ENCODE measurements around the gene POGK. TPM values are rescaled to one million over a fixed set of nuclear protein-coding genes. Genes with fewer than 3 reads are reported as not detected.
"Not testable (repeated sequence)": the region's sequence is repeated elsewhere in the genome, so short reads cannot be mapped to it uniquely, and the experiment has no call there.

POGK gene
- total RNA-seq, 1 donor from 2014 or later: 14.1 TPM

GRCh38 chr1:166857995-166858394 lies 18.7 kb downstream of the POGK start:
- no peak for DNase-seq (ENCODE audit: low read depth in 2 of 2)

GRCh38 chr1:166858726-166859419 lies 19.6 kb downstream of the POGK start:
- no peak for DNase-seq (ENCODE audit: low read depth in 2 of 2)

GRCh38 chr1:166859597-166859996 lies 20.3 kb downstream of the POGK start:
- no peak for DNase-seq (ENCODE audit: low read depth in 2 of 2)

GRCh38 chr1:166865926-166866325 lies 26.7 kb downstream of the POGK start:
- peak in 1 of 2 donors; percentile 52 for DNase-seq (ENCODE audit: low read depth in 2 of 2)

- DNase-seq (ENCODE audit: low read depth in 2 of 2): no peak
Measured at GRCh38 chr1:166868639-166869038, 29.4 kb downstream of the POGK start.

GRCh38 chr1:166869318-166870099 lies 30.2 kb downstream of the POGK start:
- no peak for DNase-seq (ENCODE audit: low read depth in 2 of 2)

GRCh38 chr1:166870584-166870983 lies 31.3 kb downstream of the POGK start:
- DNase-seq (ENCODE audit: low read depth in 2 of 2): no peak

GRCh38 chr1:166874464-166874863 lies 35.2 kb downstream of the POGK start:
- no peak for DNase-seq (ENCODE audit: low read depth in 2 of 2)

- no peak for DNase-seq (ENCODE audit: low read depth in 2 of 2)
Measured at GRCh38 chr1:166875302-166875733, 36.0 kb downstream of the POGK start.

GRCh38 chr1:166875734-166876539 lies 36.7 kb downstream of the POGK start, which contains the start of gene TADA1:
Gene TADA1, minus strand, starts transcription at chr1:166876264. Its CDS starts 31 bp downstream, at chr1:166876233.
- peak; percentile 94 to 98 for DNase-seq (ENCODE audit: low read depth in 2 of 2)

- DNase-seq (ENCODE audit: low read depth in 2 of 2): no peak
Measured at GRCh38 chr1:166876540-166876838, 37.2 kb downstream of the POGK start.

- DNase-seq (ENCODE audit: low read depth in 2 of 2): not testable (repeated sequence)
Measured at GRCh38 chr1:166878173-166878917, 39.1 kb downstream of the POGK start.

- no peak for DNase-seq (ENCODE audit: low read depth in 2 of 2)
Measured at GRCh38 chr1:166882893-166883292, 43.6 kb downstream of the POGK start.

GRCh38 chr1:166884040-166884642 lies 44.9 kb downstream of the POGK start:
- peak in 1 of 2 donors; percentile 10 for DNase-seq (ENCODE audit: low read depth in 2 of 2)

- DNase-seq (ENCODE audit: low read depth in 2 of 2): no peak
Measured at GRCh38 chr1:166884971-166885370, 45.7 kb downstream of the POGK start.

GRCh38 chr1:166888373-166889111 lies 49.3 kb downstream of the POGK start:
- DNase-seq (ENCODE audit: low read depth in 2 of 2): no peak

- no peak for DNase-seq (ENCODE audit: low read depth in 2 of 2)
Measured at GRCh38 chr1:166889776-166890175, 50.5 kb downstream of the POGK start.

GRCh38 chr1:166895766-166896165 lies 56.5 kb downstream of the POGK start:
- no peak for DNase-seq (ENCODE audit: low read depth in 2 of 2)

- no peak for DNase-seq (ENCODE audit: low read depth in 2 of 2)
Measured at GRCh38 chr1:166899769-166900168, 60.5 kb downstream of the POGK start.

GRCh38 chr1:166900987-166901386 lies 61.7 kb downstream of the POGK start:
- no peak for DNase-seq (ENCODE audit: low read depth in 2 of 2)

Data from dermis microvascular lymphatic vessel endothelial cell (primary cell).